ENCODE data around the gene DGKH.

DGKH gene

DNA sequence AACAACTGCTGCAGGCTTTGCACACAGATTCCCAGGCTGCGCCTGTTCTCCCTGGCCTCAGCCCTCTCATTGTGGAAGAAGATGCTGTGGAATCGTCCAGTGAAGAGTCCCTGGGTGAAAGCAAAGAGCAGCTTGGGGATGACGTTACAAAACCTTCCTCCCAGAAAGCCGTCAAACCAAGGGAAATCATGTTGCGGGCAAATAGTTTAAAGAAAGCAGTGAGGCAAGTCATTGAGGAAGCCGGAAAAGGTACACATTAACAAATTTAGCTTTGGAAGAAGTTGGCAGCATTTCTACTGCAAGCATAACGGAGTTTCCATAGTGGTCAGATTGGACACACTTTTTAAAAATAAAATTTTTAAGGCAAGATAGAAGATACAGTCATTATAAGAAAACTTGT is 140.6 kb downstream of the DGKH start:
- TF ChIP-seq, protein P1, sequence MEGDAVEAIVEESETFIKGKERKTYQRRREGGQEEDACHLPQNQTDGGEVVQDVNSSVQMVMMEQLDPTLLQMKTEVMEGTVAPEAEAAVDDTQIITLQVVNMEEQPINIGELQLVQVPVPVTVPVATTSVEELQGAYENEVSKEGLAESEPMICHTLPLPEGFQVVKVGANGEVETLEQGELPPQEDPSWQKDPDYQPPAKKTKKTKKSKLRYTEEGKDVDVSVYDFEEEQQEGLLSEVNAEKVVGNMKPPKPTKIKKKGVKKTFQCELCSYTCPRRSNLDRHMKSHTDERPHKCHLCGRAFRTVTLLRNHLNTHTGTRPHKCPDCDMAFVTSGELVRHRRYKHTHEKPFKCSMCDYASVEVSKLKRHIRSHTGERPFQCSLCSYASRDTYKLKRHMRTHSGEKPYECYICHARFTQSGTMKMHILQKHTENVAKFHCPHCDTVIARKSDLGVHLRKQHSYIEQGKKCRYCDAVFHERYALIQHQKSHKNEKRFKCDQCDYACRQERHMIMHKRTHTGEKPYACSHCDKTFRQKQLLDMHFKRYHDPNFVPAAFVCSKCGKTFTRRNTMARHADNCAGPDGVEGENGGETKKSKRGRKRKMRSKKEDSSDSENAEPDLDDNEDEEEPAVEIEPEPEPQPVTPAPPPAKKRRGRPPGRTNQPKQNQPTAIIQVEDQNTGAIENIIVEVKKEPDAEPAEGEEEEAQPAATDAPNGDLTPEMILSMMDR (IDR thresholded peaks at IDR 0.05; ENCODE audit: extremely low read depth, missing control alignments): no peak
- no peak for DNase-seq (ENCODE audit: low spot score)

DNA sequence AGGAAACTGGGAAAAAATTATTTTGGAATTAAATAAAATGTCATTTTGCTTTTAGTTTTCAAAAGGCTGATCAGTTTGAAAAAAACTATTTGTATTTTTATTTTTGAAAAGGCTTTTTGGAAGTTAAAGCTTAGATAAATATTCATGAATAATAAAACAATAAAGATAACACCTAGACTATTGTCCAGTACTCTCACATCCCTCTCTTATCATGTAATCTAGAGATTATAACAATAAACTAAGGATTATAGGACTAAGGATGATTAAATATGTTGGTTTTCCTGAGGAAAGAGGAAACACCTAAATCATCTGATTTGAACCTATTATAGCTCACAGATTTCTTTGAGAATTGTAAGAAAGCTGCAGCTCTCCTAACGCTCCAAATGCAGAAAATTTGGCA is 142.1 kb downstream of the DGKH start:
- TF ChIP-seq, protein P1 (IDR thresholded peaks at IDR 0.05; ENCODE audit: extremely low read depth, missing control alignments): no peak
- no peak for DNase-seq (ENCODE audit: low spot score)

- TF ChIP-seq, protein P1 (IDR thresholded peaks at IDR 0.05; ENCODE audit: extremely low read depth, missing control alignments): no peak
- no peak for DNase-seq (ENCODE audit: low spot score)
These were observed 163.4 kb downstream of the DGKH start for GRCh38 chr13:42211704-42212464.

DNA sequence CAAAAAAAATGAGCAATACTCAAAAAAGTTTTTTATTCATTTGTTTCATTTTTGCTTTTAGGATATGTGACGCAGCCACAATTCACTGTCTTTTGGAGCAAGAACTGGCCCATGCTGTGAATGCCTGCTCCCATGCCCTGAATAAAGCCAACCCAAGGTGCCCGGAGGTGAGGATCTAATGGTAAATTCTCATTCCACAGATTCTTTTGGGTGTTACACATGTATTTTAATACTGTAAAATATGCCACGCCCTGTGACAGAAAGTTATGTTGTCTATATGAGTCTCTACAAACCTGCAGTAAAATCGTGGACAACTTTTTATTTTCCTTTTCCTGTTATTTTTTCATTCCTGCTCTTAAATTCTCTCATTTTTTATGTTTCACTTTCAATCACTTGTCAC is 166.0 kb downstream of the DGKH start:
- DNase-seq (ENCODE audit: low spot score): no peak
- TF ChIP-seq, protein P1 (IDR thresholded peaks at IDR 0.05; ENCODE audit: extremely low read depth, missing control alignments): no peak

DNA sequence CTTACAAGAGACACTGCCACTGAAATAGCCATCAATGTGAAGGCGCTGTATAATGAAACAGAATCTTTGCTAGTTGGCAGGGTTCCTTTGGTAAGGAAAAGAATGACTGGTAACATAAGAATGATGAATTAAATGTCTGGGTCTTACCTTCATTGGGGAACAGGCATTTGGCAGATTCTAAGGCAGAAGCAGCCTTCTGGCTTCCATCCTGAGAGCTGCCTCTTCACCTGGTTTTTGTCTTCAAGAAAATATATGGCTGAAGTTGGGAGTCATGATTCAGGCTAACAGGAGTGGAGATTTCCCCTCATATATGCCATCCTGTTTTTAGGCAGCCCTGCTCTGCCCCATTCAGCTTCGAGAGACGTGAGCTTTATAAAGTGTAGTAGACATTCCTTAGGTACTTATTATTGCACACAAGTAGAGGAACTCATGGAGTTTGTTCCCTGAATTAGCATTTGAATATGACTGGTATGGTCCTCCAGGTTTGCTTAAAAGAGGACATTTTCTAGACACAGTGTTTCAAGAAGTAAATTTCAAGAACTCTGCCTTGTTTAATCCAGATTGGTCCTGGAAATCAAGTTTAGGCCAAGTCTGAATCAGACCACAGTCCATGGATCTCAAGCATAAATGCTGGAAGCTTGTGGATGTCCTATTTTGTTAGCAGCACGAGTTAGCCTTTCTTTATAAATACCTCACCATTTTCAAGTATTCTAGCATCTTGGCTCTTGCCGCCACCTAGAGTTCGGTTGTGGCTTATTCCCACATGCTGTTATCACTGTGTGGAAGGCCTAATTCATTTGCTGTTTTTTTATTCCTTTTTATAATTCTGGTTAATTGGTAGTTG is 167.4 kb downstream of the DGKH start:
- TF ChIP-seq, protein P1 (IDR thresholded peaks at IDR 0.05; ENCODE audit: extremely low read depth, missing control alignments): peak; percentile 60
- DNase-seq (ENCODE audit: low spot score): peak; percentile 17

DNA sequence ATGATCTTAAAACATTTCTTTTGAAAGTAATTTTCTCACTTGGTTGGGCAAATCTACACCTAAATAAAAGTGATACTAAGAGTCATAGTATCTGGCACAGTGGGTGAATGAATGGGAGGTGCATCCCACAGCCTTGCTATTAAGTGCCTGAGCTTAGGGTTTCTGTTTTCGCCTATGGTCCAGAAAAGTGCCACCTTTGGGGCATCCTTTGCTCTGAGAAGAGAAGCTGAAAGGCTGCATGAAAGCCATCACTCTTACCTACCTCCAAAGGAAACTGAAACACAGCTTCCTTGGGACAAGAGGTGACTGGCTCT is 167.9 kb downstream of the DGKH start:
- DNase-seq (ENCODE audit: low spot score): no peak
- TF ChIP-seq, protein P1 (IDR thresholded peaks at IDR 0.05; ENCODE audit: extremely low read depth, missing control alignments): no peak

DNA sequence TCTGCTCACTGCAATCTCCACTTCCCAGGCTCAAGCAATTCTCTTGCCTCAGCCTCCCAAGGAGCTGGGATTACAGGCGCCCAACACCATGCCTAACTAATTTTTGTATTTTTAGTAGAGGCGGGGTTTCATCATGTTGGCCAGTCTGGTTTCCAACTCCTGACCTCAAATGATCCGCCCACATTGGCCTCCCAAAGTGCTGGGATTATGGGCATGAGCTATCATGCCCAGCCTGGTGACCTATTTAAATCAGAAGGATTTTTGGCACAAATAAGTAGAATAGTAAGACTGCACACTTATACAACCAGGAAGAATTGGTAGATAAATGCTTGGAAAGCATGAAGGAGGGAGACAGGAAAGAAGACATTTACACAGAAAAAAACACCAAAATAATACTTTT is 170.1 kb downstream of the DGKH start:
- no peak for DNase-seq (ENCODE audit: low spot score)
- TF ChIP-seq, protein P1 (IDR thresholded peaks at IDR 0.05; ENCODE audit: extremely low read depth, missing control alignments): no peak
